ENCODE measurements around the gene SOD2. TPM values are rescaled to one million over a fixed set of nuclear protein-coding genes. Genes with fewer than 3 reads are reported as not detected.
A peak's percentile ranks its signal among the peaks of the same experiment; 100 is the strongest.

Gene SOD2
- total RNA-seq, result 100 to 1,000 TPM; 292 to 952 TPM
- 100 to 1,000 TPM; 143 to 722 TPM for polyA plus RNA-seq

- H3K4me1 ChIP-seq (ENCODE audit: control insufficient read depth in 4 of 4, insufficient read depth in 4 of 4, low read length in 3 of 4), result peaks cover 0 to 16% (median 9%) of the 10 kb centered on the region in 4 donors
- H3K36me3 ChIP-seq (ENCODE audit: control insufficient read depth in 4 of 4, insufficient read depth in 3 of 4, low read depth in 1 of 4, low read length in 3 of 4), result peaks cover 3 to 13% (median 9%) of the 10 kb centered on the region in 4 donors
- H3K4me3 ChIP-seq (ENCODE audit: low read depth in 1 of 3, low read length in 3 of 3), result peak within 1 kb of the TSS; percentile 76 to 98 (median 82)
- H3K9me3 ChIP-seq (ENCODE audit: control insufficient read depth in 4 of 4, low read length in 3 of 4), result no peaks in the 10 kb centered on the region
- peak; percentile 87 for DNase-seq (ENCODE audit: low spot score)
- no peaks in the 10 kb centered on the region for H3K27me3 ChIP-seq (ENCODE audit: control insufficient read depth in 4 of 4, insufficient read depth in 4 of 4, low read length in 3 of 4)
- H3K9ac ChIP-seq (ENCODE audit: low read depth in 1 of 2, low read length in 2 of 2), result peak within 1 kb of the TSS; percentile 89 to 99
- WGBS, result under 1% methylated on average over 74 of the region's 74 CpGs
- H3K27ac ChIP-seq (ENCODE audit: low read depth in 1 of 2, low read length in 2 of 2), result peak within 1 kb of the TSS; percentile 91 to 100
- TF ChIP-seq, protein P1, sequence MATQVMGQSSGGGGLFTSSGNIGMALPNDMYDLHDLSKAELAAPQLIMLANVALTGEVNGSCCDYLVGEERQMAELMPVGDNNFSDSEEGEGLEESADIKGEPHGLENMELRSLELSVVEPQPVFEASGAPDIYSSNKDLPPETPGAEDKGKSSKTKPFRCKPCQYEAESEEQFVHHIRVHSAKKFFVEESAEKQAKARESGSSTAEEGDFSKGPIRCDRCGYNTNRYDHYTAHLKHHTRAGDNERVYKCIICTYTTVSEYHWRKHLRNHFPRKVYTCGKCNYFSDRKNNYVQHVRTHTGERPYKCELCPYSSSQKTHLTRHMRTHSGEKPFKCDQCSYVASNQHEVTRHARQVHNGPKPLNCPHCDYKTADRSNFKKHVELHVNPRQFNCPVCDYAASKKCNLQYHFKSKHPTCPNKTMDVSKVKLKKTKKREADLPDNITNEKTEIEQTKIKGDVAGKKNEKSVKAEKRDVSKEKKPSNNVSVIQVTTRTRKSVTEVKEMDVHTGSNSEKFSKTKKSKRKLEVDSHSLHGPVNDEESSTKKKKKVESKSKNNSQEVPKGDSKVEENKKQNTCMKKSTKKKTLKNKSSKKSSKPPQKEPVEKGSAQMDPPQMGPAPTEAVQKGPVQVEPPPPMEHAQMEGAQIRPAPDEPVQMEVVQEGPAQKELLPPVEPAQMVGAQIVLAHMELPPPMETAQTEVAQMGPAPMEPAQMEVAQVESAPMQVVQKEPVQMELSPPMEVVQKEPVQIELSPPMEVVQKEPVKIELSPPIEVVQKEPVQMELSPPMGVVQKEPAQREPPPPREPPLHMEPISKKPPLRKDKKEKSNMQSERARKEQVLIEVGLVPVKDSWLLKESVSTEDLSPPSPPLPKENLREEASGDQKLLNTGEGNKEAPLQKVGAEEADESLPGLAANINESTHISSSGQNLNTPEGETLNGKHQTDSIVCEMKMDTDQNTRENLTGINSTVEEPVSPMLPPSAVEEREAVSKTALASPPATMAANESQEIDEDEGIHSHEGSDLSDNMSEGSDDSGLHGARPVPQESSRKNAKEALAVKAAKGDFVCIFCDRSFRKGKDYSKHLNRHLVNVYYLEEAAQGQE (IDR thresholded peaks at IDR 0.05), result peak; percentile 74
- TF ChIP-seq TAF1 (conservative IDR thresholded peaks at IDR 0.05) (peak; percentile 71), EGR1 (IDR thresholded peaks at IDR 0.05; ENCODE audit: low read depth in 2 of 2) (peak; percentile 12 to 13), ATF3 (IDR thresholded peaks at IDR 0.05) (peak; percentile 45), HNF4A (conservative IDR thresholded peaks at IDR 0.05) (peak; percentile 82 to 96), GABPA (IDR thresholded peaks at IDR 0.05 in 1 of 2, conservative IDR thresholded peaks at IDR 0.05 in 1 of 2) (no peak), RAD21 (IDR thresholded peaks at IDR 0.05) (peak; percentile 27 to 29), MAX (IDR thresholded peaks at IDR 0.05) (peak; percentile 21), NR2F2 (IDR thresholded peaks at IDR 0.05) (no peak), RXRA (IDR thresholded peaks at IDR 0.05) (peak; percentile 38 to 46), HNF4G (IDR thresholded peaks at IDR 0.05) (no peak), FOXA2 (IDR thresholded peaks at IDR 0.05) (peak; percentile 10), YY1 (IDR thresholded peaks at IDR 0.05) (no peak), JUND (IDR thresholded peaks at IDR 0.05) (peak in 1 of 2 donors; percentile 52), FOXA1 (IDR thresholded peaks at IDR 0.05) (no peak), SP1 (IDR thresholded peaks at IDR 0.05) (peak; percentile 85)
- TF ChIP-seq, protein P2, sequence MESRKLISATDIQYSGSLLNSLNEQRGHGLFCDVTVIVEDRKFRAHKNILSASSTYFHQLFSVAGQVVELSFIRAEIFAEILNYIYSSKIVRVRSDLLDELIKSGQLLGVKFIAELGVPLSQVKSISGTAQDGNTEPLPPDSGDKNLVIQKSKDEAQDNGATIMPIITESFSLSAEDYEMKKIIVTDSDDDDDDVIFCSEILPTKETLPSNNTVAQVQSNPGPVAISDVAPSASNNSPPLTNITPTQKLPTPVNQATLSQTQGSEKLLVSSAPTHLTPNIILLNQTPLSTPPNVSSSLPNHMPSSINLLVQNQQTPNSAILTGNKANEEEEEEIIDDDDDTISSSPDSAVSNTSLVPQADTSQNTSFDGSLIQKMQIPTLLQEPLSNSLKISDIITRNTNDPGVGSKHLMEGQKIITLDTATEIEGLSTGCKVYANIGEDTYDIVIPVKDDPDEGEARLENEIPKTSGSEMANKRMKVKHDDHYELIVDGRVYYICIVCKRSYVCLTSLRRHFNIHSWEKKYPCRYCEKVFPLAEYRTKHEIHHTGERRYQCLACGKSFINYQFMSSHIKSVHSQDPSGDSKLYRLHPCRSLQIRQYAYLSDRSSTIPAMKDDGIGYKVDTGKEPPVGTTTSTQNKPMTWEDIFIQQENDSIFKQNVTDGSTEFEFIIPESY (IDR thresholded peaks at IDR 0.05), result peak; percentile 50
These were observed at the start of gene SOD2 for GRCh38 chr6:159693128-159693893. SOD2 (minus strand) TSS chr6:159693241; CDS start chr6:159693167, 74 bp downstream.

DNA sequence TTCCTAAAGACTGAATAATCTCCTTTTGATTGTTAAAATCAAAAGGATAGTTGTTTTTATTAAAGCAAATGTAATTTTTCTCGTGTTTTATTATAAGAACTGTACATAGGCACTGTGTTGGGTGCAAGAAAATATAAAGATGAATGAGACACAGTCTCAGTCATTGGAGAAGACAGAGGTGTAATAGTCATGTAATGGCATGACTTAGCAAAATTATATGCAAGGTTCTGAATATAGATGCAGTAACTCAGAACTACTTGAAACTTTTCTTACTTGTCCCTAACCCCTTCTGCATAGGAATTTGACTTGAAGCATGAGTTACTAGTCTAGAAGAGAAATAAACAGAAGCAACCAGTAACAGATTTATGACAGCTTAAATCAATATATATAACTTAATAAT is 49.1 kb upstream of the SOD2 start:
- Histone ChIP-seq H3K27ac (ENCODE audit: low read depth in 1 of 2, low read length in 2 of 2) (no peak overlapping the region), H3K9ac (ENCODE audit: low read depth in 1 of 2, low read length in 2 of 2) (no peak overlapping the region), H3K9me3 (ENCODE audit: control insufficient read depth in 4 of 4, low read length in 3 of 4) (no peaks in the 10 kb centered on the region), H3K36me3 (ENCODE audit: control insufficient read depth in 4 of 4, insufficient read depth in 3 of 4, low read depth in 1 of 4, low read length in 3 of 4) (peaks cover 4 to 63% (median 56%) of the 10 kb centered on the region in 4 donors), H3K4me3 (ENCODE audit: low read depth in 1 of 3, low read length in 3 of 3) (no peak overlapping the region), H3K4me1 (ENCODE audit: control insufficient read depth in 4 of 4, insufficient read depth in 4 of 4, low read length in 3 of 4) (peaks cover 0 to 2% (median 0%) of the 10 kb centered on the region in 4 donors), H3K27me3 (ENCODE audit: control insufficient read depth in 4 of 4, insufficient read depth in 4 of 4, low read length in 3 of 4) (no peaks in the 10 kb centered on the region)
- 94% methylated on average over 1 of the region's 1 CpG for WGBS
- no peak for DNase-seq (ENCODE audit: low spot score)
- TF ChIP-seq JUND (IDR thresholded peaks at IDR 0.05), result no peak
- no peak for TF ChIP-seq YY1 (IDR thresholded peaks at IDR 0.05)
- TF ChIP-seq FOXA2 (IDR thresholded peaks at IDR 0.05), result no peak
- no peak for TF ChIP-seq RXRA (IDR thresholded peaks at IDR 0.05)
- no peak for TF ChIP-seq CTCF (IDR thresholded peaks at IDR 0.05; ENCODE audit: low read depth, low read length, missing input control)
- TF ChIP-seq ATF3 (IDR thresholded peaks at IDR 0.05), result no peak
- TF ChIP-seq, protein P1 (IDR thresholded peaks at IDR 0.05), result no peak
- no peak for TF ChIP-seq TAF1 (conservative IDR thresholded peaks at IDR 0.05)
- no peak for TF ChIP-seq HNF4A (conservative IDR thresholded peaks at IDR 0.05)
- TF ChIP-seq MAX (IDR thresholded peaks at IDR 0.05), result no peak
- TF ChIP-seq FOXA1 (IDR thresholded peaks at IDR 0.05), result no peak
